ENCODE data around the gene ANO6.

- TF ChIP-seq CTCF (conservative IDR thresholded peaks at IDR 0.05; ENCODE audit: low read depth, low read length) (no peak), EZH2 (IDR thresholded peaks at IDR 0.05; ENCODE audit: low read length, unreplicated experiment) (no peak)
Measured at GRCh38 chr12:45353944-45354343, 138.0 kb downstream of the ANO6 start.

Data from PC-3 (cell line).